Adrenal gland (tissue), 5 donors: ENCODE results near the gene ATG9B.

Source experiments
- POLR2A ChIP-seq, 2 donors: fragments of 450-650 bp; IDR thresholded peaks; one replicate each; pipeline ENCODE4 v1.6.1; 2017; ENCODE audit warnings: antibody characterized with exemption in 2 of 2, mild to moderate bottlenecking in 2 of 2, moderate library complexity in 1 of 2
- TF ChIP-seq, protein P1 (sequence below), 6 experiments: fragments of 450-650 bp in 4 of 6; fragments of 200-600 bp in 2 of 6; sonication (generic) in 1 of 6; IDR thresholded peaks; 1 replicate in 5 of 6; 2 replicates in 1 of 6; pipeline versions ENCODE4 v1.5.1 to v1.8.0; 2016 to 2021; ENCODE audit warnings: antibody characterized with exemption in 6 of 6, mild to moderate bottlenecking in 2 of 6, moderate library complexity in 1 of 6
- donor health status: DM: no; HTN: no; CAD: no.

DNA sequence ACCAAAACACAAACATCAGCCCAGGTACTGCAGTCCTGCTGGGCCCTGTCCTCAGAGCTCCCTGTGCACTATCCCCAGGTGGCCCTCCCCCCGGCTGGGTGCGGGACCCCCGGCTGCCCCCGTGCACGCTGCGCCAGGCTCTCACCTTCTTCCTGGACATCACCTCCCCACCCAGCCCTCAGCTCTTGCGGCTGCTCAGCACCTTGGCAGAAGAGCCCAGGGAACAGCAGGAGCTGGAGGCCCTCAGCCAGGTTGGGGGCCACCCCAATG is 14.3 kb downstream of the ATG9B start:
- no peak for TF ChIP-seq POLR2A (IDR thresholded peaks at IDR 0.05)
- TF ChIP-seq, protein P1, sequence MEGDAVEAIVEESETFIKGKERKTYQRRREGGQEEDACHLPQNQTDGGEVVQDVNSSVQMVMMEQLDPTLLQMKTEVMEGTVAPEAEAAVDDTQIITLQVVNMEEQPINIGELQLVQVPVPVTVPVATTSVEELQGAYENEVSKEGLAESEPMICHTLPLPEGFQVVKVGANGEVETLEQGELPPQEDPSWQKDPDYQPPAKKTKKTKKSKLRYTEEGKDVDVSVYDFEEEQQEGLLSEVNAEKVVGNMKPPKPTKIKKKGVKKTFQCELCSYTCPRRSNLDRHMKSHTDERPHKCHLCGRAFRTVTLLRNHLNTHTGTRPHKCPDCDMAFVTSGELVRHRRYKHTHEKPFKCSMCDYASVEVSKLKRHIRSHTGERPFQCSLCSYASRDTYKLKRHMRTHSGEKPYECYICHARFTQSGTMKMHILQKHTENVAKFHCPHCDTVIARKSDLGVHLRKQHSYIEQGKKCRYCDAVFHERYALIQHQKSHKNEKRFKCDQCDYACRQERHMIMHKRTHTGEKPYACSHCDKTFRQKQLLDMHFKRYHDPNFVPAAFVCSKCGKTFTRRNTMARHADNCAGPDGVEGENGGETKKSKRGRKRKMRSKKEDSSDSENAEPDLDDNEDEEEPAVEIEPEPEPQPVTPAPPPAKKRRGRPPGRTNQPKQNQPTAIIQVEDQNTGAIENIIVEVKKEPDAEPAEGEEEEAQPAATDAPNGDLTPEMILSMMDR (IDR thresholded peaks at IDR 0.05), result no peak
